Measurements from ENCODE around the gene VSIG10.

GRCh38 chr12:118144499-118144898, 40.7 kb upstream of the VSIG10 start:
- TF ChIP-seq CTCF (optimal IDR thresholded peaks at IDR 0.05 in 1 of 3, IDR thresholded peaks at IDR 0.05 in 1 of 3, conservative IDR thresholded peaks at IDR 0.05 in 1 of 3; ENCODE audit: extremely low read depth in 1 of 3, insufficient read depth in 2 of 3, low read length in 3 of 3) (no peak), EZH2 (IDR thresholded peaks at IDR 0.05; ENCODE audit: low read length) (no peak)
